OCI-LY1 (cell line): Measurements from ENCODE around the gene LSP1.

Source experiments
- H2AFZ ChIP-seq: fragments of 200-600 bp; sonication (generic), shearing (Covaris generic); 2 replicates; pipeline ENCODE4 v1.6.0; 2014; ENCODE audit warnings: antibody characterized with exemption, mild to moderate bottlenecking, low read length
- H3F3A ChIP-seq: fragments of 200-600 bp; sonication (generic), shearing (Covaris generic); 2 replicates; pipeline ENCODE4 v1.6.0; 2014; ENCODE audit warnings: mild to moderate bottlenecking, antibody characterized with exemption, low read length, moderate library complexity; ENCODE audit not compliant: insufficient read depth
- H3K27ac ChIP-seq: fragments of 200-600 bp; sonication (generic); 2 replicates; pipeline ENCODE4 v1.5.1; 2014; ENCODE audit warnings: low read length, mixed run types, mild to moderate bottlenecking, low read depth; ENCODE audit not compliant: poor library complexity, severe bottlenecking
- H3K27me3 ChIP-seq: fragments of 200-600 bp; sonication (generic); 2 replicates; pipeline ENCODE4 v1.6.0; 2014; ENCODE audit warnings: antibody characterized with exemption, mild to moderate bottlenecking, low read length, moderate library complexity; ENCODE audit not compliant: insufficient read depth
- H3K36me3 ChIP-seq: fragments of 200-600 bp; sonication (generic); 2 replicates; pipeline ENCODE4 v1.6.1; 2014; ENCODE audit warnings: mild to moderate bottlenecking, antibody characterized with exemption, low read length, moderate library complexity, mixed read lengths; ENCODE audit not compliant: insufficient read depth
- H3K4me1 ChIP-seq: fragments of 200-600 bp; sonication (generic); 2 replicates; pipeline ENCODE4 v1.5.1; 2014; ENCODE audit warnings: mild to moderate bottlenecking, low read length, moderate library complexity; ENCODE audit not compliant: insufficient read depth, severe bottlenecking
- H3K4me2 ChIP-seq: fragments of 200-600 bp; sonication (generic), shearing (Covaris generic); 2 replicates; pipeline ENCODE4 v1.6.1; 2014; ENCODE audit warnings: low read length
- H3K4me3 ChIP-seq: fragments of 200-600 bp; sonication (generic); 2 replicates; pipeline ENCODE4 v1.5.1; 2014; ENCODE audit warnings: low read length, low read depth, mild to moderate bottlenecking, mixed read lengths; ENCODE audit not compliant: poor library complexity, severe bottlenecking
- H3K79me2 ChIP-seq: fragments of 200-600 bp; shearing (Covaris generic); 2 replicates; pipeline ENCODE4 v1.6.1; 2016; ENCODE audit warnings: mixed run types, low read length, mixed read lengths; ENCODE audit not compliant: insufficient read depth
- H3K9ac ChIP-seq: fragments of 200-600 bp; sonication (generic), shearing (Covaris generic); 2 replicates; pipeline ENCODE4 v1.6.1; 2014; ENCODE audit warnings: mild to moderate bottlenecking, low read length, mixed read lengths
- H3K9me2 ChIP-seq: fragments of 200-600 bp; sonication (generic), shearing (Covaris generic); 2 replicates; pipeline ENCODE4 v1.6.1; 2014; ENCODE audit warnings: low read depth, mild to moderate bottlenecking, low read length, mixed read lengths
- H3K9me3 ChIP-seq: fragments of 200-600 bp; shearing (Covaris generic); 2 replicates; pipeline ENCODE4 v1.6.1; 2014; ENCODE audit warnings: low read length, mixed read lengths
- H4K20me1 ChIP-seq: fragments of 200-600 bp; sonication (generic), shearing (Covaris generic); 2 replicates; pipeline ENCODE4 v1.6.0; 2016; ENCODE audit warnings: mild to moderate bottlenecking, low read length; ENCODE audit not compliant: insufficient read depth
- CTCF ChIP-seq: fragments of 200-600 bp; sonication (generic), shearing (Covaris generic); IDR thresholded peaks from 2 replicates; pipeline ENCODE4 v1.5.1; 2017; ENCODE audit warnings: mild to moderate bottlenecking, antibody characterized with exemption, low read length, moderate library complexity, mixed read lengths
- EZH2 ChIP-seq: fragments of 200-600 bp; sonication (generic), shearing (Covaris generic); IDR thresholded peaks from 2 replicates; pipeline ENCODE4 v1.8.0; 2017; ENCODE audit warnings: borderline replicate concordance, mixed run types, mild to moderate bottlenecking, antibody characterized with exemption, low read length, moderate library complexity, mixed read lengths

LSP1 gene

GRCh38 chr11:1928470-1928890, 75.6 kb downstream of the LSP1 start:
- Histone ChIP-seq H3K4me1 (no peaks in the 10 kb centered on the region), H3K4me2 (no peak overlapping the region), H3K27me3 (peaks cover 5% of the 10 kb centered on the region; the same call in 1 of the 2 replicates), H3F3A (no peaks in the 10 kb centered on the region), H3K79me2 (no peaks in the 10 kb centered on the region), H3K9me3 (no peaks in the 10 kb centered on the region), H3K27ac (no peak overlapping the region), H2AFZ (no peak overlapping the region), H3K9me2 (no peaks in the 10 kb centered on the region), H3K4me3 (no peak overlapping the region), H3K36me3 (no peaks in the 10 kb centered on the region), H4K20me1 (no peaks in the 10 kb centered on the region), H3K9ac (no peak overlapping the region)
- TF ChIP-seq CTCF: no peak
- no peak for TF ChIP-seq EZH2

- Histone ChIP-seq H3K27ac (no peak overlapping the region), H4K20me1 (no peaks in the 10 kb centered on the region)
- TF ChIP-seq CTCF (no peak), EZH2 (no peak)
Observed at GRCh38 chr11:1928891-1929541, 76.1 kb downstream of the LSP1 start.

GRCh38 chr11:1929621-1930461, 77.0 kb downstream of the LSP1 start:
- Histone ChIP-seq H3K4me3 (no peak overlapping the region), H3K9me2 (no peaks in the 10 kb centered on the region), H2AFZ (no peak overlapping the region), H3K36me3 (no peaks in the 10 kb centered on the region), H3K4me1 (no peaks in the 10 kb centered on the region), H3K27ac (no peak overlapping the region), H3K4me2 (no peak overlapping the region), H3K9ac (no peak overlapping the region), H3F3A (no peaks in the 10 kb centered on the region), H3K79me2 (no peaks in the 10 kb centered on the region), H3K27me3 (0 out of 2 replicates have a peak, but pooled peaks cover 5% of the 10 kb centered on the region), H3K9me3 (no peaks in the 10 kb centered on the region), H4K20me1 (no peaks in the 10 kb centered on the region)
- TF ChIP-seq EZH2 (no peak), CTCF (no peak)

More at GRCh38 chr11:1928891-1929541, 76.1 kb downstream of the LSP1 start:
- Histone ChIP-seq H3K27me3 (0 out of 2 replicates have a peak, but pooled peaks cover 5% of the 10 kb centered on the region), H3F3A (no peaks in the 10 kb centered on the region), H2AFZ (no peak overlapping the region), H3K4me2 (no peak overlapping the region), H3K4me3 (no peak overlapping the region), H3K4me1 (no peaks in the 10 kb centered on the region), H3K79me2 (no peaks in the 10 kb centered on the region), H3K9ac (no peak overlapping the region), H3K9me3 (no peaks in the 10 kb centered on the region), H3K36me3 (no peaks in the 10 kb centered on the region), H3K9me2 (no peaks in the 10 kb centered on the region)
